ENCODE measurements around the gene CCDC197. TPM values are rescaled to one million over a fixed set of nuclear protein-coding genes. Genes with fewer than 3 reads are reported as not detected.

The CCDC197 gene
- total RNA-seq, 2 donors from 2014 or later, result not detected

DNA sequence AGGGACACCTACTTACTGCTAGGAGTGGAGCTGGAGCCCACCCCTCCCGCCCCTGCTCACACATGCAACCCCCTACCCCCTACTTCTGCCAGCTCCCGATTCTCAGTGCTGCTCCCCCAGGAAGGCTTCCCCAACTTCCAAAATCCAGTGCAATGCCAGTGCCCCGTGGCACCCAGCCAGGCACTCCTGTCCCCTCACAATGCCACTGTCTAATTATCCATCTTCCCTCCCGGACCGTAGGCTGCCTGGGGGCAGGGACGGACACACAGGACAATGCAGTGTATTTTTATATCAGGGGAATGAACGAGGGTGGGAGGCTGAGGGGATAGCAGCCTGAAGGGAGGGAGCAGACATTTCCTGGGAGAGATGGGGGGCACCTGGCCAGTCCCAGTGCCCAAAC is 41.4 kb downstream of the CCDC197 start:
- no peaks in the 10 kb centered on the region for H3K9me3 ChIP-seq
- intact Hi-C loops (cut with DNase I), result no loop called here
- DNase-seq (ENCODE audit: low spot score), result no peak
- no peak overlapping the region for H3K4me3 ChIP-seq
- no peaks in the 10 kb centered on the region for H3K36me3 ChIP-seq
- H3K27ac ChIP-seq, result no peak overlapping the region
- no peak for TF ChIP-seq POLR2AphosphoS5 (IDR thresholded peaks at IDR 0.05)
- TF ChIP-seq, protein P1, sequence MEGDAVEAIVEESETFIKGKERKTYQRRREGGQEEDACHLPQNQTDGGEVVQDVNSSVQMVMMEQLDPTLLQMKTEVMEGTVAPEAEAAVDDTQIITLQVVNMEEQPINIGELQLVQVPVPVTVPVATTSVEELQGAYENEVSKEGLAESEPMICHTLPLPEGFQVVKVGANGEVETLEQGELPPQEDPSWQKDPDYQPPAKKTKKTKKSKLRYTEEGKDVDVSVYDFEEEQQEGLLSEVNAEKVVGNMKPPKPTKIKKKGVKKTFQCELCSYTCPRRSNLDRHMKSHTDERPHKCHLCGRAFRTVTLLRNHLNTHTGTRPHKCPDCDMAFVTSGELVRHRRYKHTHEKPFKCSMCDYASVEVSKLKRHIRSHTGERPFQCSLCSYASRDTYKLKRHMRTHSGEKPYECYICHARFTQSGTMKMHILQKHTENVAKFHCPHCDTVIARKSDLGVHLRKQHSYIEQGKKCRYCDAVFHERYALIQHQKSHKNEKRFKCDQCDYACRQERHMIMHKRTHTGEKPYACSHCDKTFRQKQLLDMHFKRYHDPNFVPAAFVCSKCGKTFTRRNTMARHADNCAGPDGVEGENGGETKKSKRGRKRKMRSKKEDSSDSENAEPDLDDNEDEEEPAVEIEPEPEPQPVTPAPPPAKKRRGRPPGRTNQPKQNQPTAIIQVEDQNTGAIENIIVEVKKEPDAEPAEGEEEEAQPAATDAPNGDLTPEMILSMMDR (IDR thresholded peaks at IDR 0.05), result no peak
- no peak for TF ChIP-seq POLR2A (IDR thresholded peaks at IDR 0.05)
- H3K4me1 ChIP-seq (replicated peaks), result no peaks in the 10 kb centered on the region
- no peaks in the 10 kb centered on the region for H3K27me3 ChIP-seq (replicated peaks; ENCODE audit: insufficient read depth)
- WGBS, result 81% methylated on average over 7 of the region's 7 CpGs

DNA sequence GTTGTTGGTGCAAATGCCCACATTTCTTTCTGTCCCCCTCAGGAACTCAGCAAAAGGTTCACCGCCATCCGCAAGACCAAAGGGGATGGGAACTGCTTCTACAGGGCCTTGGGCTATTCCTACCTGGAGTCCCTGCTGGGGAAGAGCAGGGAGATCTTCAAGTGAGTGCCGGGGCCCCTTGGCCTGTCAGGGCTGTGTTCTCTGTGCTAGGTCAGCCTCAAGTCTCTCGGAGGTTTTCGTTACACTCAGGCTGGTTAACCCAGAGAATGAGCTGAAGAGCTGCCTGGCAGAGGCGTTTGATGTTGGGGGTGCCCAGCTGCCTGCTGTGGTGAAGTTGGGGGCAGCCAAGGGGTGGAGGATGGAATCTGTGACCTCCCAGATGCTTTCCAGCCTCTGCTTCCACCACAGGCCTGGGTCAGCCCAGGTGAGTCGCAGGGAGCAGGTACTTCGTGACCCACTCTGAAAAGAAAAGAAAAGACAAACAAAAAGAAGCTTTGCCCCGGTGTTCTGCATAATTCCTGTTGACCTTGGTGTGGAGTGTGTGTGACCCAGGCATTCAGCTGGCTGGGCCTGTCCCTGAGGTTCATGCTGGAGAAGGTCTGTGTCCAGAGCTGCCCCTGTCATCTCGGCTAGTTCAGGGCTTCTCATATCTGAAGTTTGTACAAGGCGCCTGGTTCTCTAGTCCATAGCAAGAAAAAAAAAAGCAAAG is 42.0 kb downstream of the CCDC197 start:
- intact Hi-C loops (cut with DNase I), result no loop called here
- DNase-seq (ENCODE audit: low spot score), result no peak
- Histone ChIP-seq H3K4me1 (replicated peaks) (no peaks in the 10 kb centered on the region), H3K4me3 (no peak overlapping the region), H3K36me3 (no peaks in the 10 kb centered on the region), H3K27me3 (replicated peaks; ENCODE audit: insufficient read depth) (no peaks in the 10 kb centered on the region), H3K27ac (no peak overlapping the region), H3K9me3 (no peaks in the 10 kb centered on the region)
- TF ChIP-seq POLR2AphosphoS5 (IDR thresholded peaks at IDR 0.05) (no peak), POLR2A (IDR thresholded peaks at IDR 0.05) (no peak)
- TF ChIP-seq, protein P1 (IDR thresholded peaks at IDR 0.05), result no peak
- WGBS, result 94% methylated on average over 11 of the region's 11 CpGs

DNA sequence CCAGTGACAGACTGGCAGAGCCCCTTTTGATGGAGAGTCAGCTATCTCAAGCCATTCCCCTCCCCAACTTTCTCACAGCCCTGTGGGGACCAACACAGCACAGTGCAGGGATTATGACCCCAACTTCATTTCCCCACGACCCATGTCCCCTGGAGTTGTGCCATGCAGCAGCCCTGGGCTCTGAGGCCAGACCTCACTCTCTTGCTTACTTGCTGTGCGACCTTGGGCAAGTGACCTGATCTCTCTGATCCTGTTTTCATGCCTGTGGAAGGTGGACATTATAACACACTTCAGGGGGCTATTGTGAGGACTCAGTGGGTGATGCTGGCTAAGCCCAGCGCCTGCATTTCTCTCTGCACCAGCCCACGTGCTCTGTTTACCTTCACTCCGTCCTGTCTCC is 43.1 kb downstream of the CCDC197 start:
- H3K4me3 ChIP-seq, result no peak overlapping the region
- no peaks in the 10 kb centered on the region for H3K27me3 ChIP-seq (replicated peaks; ENCODE audit: insufficient read depth)
- H3K4me1 ChIP-seq (replicated peaks), result no peaks in the 10 kb centered on the region
- WGBS, result 86% methylated on average over 5 of the region's 5 CpGs
- H3K36me3 ChIP-seq, result no peaks in the 10 kb centered on the region
- intact Hi-C loops (cut with DNase I), result no loop called here
- H3K27ac ChIP-seq, result no peak overlapping the region
- TF ChIP-seq POLR2A (IDR thresholded peaks at IDR 0.05) (no peak), POLR2AphosphoS5 (IDR thresholded peaks at IDR 0.05) (no peak)
- TF ChIP-seq, protein P1 (IDR thresholded peaks at IDR 0.05), result no peak
- no peak for DNase-seq (ENCODE audit: low spot score)
- H3K9me3 ChIP-seq, result no peaks in the 10 kb centered on the region

DNA sequence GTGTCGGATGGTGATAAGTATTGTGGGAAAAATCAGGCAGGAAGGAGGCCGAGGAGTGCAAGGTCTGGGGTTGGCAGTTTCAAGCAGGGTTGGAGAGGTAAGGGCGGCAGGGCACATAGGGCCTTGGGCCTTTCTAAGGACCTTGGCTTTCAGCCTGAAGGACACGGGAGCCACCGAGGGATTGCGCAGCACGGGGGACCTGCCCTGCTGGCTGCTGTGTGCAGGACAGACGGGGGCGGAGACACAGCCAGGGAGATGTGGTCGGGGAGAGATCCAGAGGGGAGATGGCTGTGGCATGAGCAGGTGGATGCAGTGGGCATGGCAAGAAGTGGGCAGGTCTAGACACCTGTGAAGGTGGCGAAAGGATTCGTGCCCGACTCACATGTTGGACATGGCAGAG is 43.7 kb downstream of the CCDC197 start:
- H3K4me1 ChIP-seq (replicated peaks), result no peaks in the 10 kb centered on the region
- DNase-seq (ENCODE audit: low spot score), result no peak
- TF ChIP-seq, protein P1 (IDR thresholded peaks at IDR 0.05), result no peak
- TF ChIP-seq POLR2A (IDR thresholded peaks at IDR 0.05), result no peak
- no peak overlapping the region for H3K27ac ChIP-seq
- intact Hi-C loops (cut with DNase I), result no loop called here
- H3K4me3 ChIP-seq, result no peak overlapping the region
- no peaks in the 10 kb centered on the region for H3K9me3 ChIP-seq
- H3K36me3 ChIP-seq, result no peaks in the 10 kb centered on the region
- H3K27me3 ChIP-seq (replicated peaks; ENCODE audit: insufficient read depth), result no peaks in the 10 kb centered on the region
- 87% methylated on average over 13 of the region's 13 CpGs for WGBS

All from prostate gland (tissue), 2 donors.